HEK293T (cell line): ENCODE measurements around the gene GBP1.
"Not testable (repeated sequence)": the region's sequence is repeated elsewhere in the genome, so short reads cannot be mapped to it uniquely, and the experiment has no call there.

ENCODE experiments used
- BHLHE40 ChIP-seq: fragments of 450-650 bp; IDR thresholded peaks from 2 replicates; pipeline ENCODE4 v1.6.1; 2016; ENCODE audit warnings: mild to moderate bottlenecking, moderate library complexity, borderline replicate concordance
- FOXK2 ChIP-seq: fragments of 450-650 bp; IDR thresholded peaks from 2 replicates; pipeline ENCODE4 v1.6.1; 2016; ENCODE audit warnings: mild to moderate bottlenecking
- FOXM1 ChIP-seq: fragments of 450-650 bp; IDR thresholded peaks from 2 replicates; pipeline ENCODE4 v1.6.1; 2017; ENCODE audit warnings: mild to moderate bottlenecking, borderline replicate concordance

GRCh38 chr1:89018318-89018717 is 46.7 kb downstream of the GBP1 start:
- not testable (repeated sequence) for TF ChIP-seq FOXM1, BHLHE40, FOXK2
